Fibroblast of gingiva (primary cell): Measurements from ENCODE around the gene MCTP1.

Experiments used
- DNase-seq: peaks from one replicate; pipeline ENCODE4 v3.0.0-alpha.2; 2011; ENCODE audit warnings: low read depth

MCTP1 gene

DNA sequence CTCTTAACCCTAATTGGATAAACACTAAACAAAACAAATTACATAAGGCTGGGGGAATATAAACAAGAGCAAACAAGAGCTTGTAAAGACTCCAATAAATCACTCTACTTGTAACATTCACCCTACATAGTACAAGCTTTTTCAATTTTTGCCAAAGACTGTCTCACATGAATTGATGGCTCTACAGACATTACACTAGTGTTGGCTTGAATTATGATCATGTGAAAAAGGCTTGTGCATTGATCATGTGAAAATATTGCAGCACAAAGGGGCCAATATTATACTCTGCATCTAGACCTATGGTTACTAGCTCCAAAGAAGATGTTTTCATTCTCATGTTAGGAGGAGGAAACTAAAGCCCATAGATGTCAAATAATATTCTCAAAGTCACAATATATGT lies 212.6 kb downstream of the MCTP1 start:
- no peak for DNase-seq

DNA sequence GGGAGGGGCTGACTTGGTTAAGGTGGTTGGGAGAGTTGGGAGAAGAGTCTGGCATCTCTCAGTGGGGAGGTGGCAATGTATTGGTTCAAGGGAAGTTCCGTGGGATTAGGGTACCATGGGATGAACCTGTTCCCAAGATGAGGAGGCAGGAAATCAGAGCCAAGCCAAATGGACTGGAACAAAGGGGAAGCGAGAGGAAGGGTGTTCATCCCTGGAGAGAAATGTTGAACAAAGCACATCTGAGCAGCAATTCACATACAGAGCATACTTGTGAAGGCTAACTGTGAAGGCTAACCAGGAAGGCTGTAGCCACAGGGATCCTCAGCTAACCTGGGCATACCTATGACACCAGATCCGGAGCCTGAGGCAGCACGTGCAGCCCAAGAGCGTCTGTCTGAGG lies 214.0 kb downstream of the MCTP1 start:
- no peak for DNase-seq

DNA sequence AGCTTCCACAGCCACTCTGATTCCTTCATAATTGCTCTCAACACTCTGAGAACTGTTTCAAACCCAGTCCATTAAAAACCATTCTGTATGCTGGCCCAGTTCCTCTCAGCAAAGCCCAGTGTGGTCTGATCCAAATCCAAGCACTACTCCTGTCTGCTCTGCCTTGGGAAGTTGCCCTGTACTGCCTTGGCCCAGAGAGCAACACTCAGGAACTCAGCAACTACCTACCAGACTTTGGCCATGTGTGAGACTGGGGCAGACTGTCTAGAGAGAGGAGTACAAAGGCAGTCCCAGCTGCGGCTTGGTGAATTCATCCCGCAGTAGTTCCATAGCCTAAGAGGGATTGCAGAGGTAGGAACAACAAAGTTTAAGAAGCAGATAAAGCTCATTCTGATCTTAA lies 214.4 kb downstream of the MCTP1 start:
- no peak for DNase-seq

DNA sequence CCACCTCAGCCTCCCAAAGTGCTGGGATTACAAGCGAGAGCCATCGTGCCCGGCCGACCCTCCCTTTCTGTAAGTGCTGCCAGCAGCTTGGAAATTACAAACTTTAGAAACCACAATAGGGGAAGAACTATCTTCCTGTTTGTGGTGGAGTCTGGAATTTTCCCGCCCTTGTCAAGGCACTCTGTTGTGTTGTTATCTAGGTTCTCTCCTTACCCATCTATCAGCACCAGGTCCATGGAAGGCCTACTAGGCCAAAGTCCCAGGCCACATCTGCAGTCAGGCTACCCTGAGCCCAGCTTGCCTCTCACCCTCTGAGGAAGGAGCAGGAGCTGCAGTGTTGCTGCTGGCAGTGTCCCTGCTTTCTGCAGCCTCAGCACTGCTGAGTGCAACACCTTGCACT lies 214.9 kb downstream of the MCTP1 start:
- no peak for DNase-seq

DNA sequence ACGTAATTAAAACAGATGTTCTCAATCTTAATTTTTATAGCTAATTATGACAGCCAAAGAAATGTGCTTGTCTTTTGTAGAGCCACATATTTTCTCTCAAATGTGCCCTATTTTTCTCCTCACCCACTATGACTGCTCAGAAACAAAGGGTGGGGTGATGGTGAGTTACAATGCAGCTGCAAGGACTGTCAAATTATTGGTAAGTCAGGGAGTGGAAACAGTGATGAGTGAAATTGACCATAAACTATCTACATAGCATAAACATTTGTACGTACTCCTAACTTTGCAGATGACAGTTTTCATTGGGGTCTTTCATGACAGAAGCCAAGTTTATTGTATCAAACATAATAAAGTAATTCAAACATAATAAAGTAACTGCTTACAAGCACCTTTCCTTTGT lies 215.9 kb downstream of the MCTP1 start:
- DNase-seq, result no peak

DNA sequence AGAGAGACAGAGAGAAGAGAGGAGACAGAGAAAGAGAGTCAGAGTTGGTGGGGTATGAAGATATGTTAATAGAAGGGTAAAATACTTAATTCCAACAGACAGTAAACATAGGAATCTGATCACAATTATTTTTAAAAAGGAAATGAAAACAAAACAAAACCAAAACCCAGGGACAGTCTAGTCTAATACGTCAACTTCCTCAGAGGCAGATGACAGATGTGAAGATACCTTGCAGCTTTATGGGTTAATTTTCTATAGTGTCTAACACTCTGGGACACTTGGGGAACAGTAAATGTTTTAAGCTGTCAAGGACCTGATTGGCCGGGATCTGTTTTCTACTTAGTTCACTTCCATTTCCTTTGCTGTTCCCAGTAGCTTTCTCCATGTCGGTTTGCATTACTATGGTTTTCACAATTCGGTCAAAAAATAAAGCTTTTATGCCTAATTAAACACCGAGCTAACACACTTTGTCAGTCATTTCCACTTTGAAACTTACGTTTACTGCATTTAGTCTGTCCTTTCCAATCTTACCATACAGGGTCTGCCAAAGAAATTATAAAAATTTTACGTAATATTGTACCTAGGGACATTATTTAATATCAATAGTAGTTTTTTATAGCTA lies 216.5 kb downstream of the MCTP1 start:
- no peak for DNase-seq

DNA sequence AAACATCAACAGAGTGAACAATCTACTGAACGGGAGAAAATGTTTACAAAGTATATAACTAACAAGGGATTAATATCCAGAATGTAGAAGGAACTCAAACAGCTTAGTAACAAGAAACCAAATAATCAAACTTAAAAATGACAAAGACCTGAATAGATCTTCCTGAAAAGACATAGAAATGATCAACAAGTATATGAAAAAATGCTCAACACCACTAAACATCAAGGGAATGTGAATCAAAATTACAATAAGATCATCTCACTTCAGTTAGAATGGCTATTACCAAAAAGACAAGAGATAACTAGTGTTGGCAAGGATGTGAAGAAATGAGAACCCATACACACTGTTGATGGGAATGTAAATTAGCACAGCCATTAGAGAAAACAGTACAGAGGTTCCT lies 218.8 kb downstream of the MCTP1 start:
- no peak for DNase-seq

DNA sequence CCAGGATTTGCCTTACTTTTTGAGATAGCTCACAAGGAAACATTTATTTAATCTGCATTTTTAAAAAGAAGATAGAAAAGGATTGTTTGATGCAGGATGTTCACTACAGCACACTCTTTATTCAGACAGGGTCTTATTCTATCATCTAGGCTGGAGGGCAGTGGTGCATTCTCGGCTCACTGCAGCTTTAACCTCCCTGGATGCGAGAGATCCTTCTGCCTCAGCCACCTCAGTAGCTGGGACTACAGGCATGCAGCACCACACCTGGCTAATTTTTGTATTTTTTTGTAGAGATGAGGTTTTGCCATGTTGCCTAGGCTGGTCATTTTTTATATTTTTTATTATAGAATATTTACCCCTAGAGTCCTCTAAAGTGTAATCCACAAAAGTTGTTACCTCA lies 221.4 kb downstream of the MCTP1 start:
- DNase-seq, result no peak

DNA sequence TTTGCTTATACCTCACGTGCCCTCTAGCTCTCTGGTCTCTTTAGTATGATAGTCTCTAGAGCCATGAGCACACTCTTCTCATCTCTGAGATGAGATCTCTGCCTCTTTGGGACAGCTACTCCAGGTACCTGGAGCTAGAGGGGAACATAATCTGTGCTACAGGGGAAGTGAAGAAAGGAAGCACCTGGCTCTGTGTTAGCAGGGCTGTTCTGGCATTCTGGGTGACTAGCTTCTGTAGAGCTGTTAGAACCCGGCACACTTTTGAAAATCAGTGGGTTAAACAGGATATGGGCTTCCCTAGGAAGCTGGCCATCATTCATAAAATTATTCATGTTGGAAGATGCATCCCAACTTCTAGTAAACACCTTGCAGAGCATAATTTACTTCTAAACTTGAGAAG lies 224.8 kb downstream of the MCTP1 start:
- DNase-seq, result no peak

DNA sequence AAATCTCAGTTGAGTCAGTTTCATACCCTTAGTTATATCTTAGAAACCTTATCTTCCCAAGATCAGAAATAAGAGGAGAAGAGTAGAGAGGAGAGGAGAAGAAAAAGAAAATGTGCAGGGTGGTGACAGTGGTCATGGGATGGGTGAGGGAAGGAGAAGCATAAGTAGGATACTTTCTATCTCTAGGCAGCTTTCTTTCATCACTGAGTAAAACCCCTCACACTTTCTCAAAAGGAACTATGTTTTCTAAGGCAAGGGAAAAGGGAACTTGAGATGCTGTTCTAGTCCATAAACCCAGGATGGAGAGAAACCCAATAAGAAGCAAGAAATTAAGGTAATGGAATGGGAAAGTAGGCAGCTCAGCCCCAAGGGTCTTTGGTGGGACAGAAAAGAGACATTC lies 225.3 kb downstream of the MCTP1 start:
- DNase-seq, result no peak

DNA sequence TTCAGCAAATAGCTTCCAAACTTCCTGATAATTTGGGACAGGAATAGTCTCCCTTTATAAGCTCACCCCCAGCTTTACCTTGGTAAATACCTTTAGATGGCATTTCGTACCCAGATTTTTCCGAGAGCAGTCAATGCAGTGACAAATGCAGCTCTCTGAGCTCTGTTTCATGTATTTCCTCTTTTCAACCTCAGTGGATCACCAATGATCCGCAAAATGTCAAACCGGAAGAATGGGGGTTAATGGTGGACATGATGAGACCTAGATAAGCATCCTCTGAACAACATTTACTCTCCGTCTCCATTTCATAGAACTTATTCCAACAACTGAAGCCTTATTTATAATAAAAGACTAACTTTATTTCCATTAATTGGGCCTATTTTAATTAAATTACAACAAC lies 227.3 kb downstream of the MCTP1 start:
- DNase-seq, result no peak

DNA sequence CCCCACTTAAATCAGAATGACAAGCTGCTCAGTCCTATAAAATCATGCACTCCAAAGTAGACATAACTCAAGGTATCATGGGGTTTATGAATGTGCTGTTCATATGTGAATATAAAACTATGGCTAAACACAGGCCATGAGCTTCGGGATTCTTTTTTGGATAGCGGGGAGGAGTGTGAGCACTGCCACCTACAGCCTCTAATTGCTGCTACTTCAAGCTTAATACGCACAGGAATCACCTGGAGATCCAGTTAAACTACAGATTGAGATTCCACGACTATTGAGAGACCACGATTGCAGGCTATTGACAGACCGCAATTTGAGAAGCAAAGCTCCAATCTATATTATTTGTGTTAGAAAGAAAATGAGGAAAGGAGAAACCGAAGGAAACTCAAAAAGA lies 231.6 kb downstream of the MCTP1 start:
- DNase-seq, result no peak

DNA sequence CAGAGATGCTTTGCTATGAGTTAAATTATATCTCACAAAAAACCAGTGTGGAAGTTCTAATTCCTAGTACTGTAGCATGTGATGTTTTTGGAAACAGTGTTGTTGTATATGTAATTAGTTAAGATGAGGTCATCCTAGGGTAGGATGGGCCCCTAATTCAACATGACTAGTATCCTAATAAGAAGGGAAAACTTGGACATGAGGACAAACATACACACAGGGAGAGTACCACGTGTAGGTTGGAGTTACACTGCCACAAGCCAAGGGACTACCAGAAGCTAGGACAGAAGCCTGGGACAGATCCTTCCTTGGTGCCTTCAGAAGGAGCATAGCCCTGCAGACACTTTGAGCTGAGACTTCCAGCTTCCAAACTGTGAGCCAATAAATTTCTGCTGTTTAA lies 234.2 kb downstream of the MCTP1 start:
- no peak for DNase-seq

DNA sequence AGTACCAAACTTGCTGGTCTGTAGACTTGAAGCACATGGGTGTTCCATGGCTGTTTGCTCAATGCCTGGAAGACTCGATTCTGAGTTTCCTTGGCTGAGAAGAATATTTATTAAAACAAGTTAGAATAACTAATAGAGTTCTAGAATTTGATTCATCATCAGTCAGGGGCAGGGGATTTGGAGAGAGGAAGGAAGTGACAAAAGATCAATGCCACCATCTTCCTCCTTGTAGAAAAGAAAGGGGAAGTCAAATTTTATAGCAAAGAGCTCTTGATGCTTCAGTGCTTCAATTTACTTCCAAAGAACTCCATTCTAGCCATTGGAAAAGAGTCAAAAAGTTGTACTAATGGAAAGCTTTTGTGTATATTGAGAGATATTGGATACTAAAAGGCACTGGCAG lies 236.3 kb downstream of the MCTP1 start:
- no peak for DNase-seq

DNA sequence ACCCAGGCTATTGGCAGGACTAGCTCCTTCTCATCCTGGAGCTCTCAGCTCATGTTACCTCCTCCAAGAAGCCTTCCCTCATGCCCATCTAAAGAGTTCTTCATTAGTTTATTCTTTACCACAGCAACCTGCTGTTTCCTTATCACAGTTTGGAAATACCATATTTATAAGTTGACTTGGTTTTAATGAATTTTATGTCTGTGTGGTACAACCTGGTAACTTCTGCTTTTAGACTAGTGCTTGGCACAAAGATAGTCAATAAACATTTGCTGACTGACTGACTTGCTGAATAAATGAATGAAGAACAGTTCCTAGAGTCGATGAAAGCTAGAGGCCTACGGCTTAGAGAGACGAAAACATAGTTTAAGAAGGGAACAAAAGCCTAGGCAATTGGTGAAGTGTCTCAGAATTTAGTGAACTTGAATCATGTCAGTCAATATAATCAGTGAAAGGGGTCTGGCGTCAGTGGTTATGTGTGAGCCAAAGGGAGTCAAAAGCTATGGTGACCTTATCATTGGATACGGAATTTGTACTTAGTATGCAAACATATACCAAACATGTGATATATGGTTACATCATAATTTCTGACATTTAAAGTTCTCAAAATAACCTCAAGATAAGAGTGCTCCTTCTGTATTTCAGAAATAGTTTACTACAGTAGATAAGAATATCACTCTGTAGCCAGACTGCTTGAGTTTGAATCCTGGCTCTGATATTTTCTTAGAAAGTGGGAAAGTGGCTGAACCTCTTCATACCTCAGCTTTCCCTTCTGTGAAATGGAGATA lies 239.5 kb downstream of the MCTP1 start:
- no peak for DNase-seq

DNA sequence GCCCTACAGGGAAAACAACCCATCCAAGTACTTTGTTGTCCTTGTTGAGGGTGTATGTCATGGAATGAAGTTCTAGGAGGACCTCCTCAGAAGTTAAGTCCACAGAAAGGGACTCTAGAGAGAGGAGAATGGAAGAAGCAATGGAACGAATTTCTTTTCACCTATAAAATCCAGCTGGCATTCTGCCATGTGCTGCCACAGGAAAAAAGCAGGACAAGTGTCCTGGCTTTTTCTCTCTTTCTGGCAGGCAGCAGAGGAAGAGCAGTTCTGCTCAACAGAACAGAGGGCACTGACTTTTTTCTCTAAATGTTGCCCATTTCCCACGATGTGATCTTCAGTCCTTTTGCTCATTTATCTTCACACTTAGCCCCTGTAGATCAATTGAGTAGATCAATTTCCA lies 240.8 kb downstream of the MCTP1 start:
- no peak for DNase-seq

DNA sequence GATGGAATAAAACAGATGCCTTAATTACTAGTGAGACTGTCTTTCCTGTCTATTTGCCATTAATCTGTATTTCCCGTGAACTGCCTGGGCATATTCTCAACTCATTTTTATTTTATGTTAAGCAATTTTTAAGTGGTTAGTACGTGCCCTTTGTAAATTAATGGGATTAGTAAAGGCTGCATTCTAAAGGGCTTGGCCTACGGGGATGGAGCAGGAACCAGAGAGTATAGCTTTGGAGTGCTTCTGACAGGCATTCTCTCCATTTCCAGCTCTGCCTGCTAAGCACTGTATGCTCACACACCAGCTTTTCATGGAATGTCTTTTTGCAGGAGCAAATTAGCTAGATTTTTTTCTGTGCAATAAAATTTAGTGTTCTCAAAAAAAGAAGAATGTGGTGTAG lies 241.2 kb downstream of the MCTP1 start:
- DNase-seq, result no peak

DNA sequence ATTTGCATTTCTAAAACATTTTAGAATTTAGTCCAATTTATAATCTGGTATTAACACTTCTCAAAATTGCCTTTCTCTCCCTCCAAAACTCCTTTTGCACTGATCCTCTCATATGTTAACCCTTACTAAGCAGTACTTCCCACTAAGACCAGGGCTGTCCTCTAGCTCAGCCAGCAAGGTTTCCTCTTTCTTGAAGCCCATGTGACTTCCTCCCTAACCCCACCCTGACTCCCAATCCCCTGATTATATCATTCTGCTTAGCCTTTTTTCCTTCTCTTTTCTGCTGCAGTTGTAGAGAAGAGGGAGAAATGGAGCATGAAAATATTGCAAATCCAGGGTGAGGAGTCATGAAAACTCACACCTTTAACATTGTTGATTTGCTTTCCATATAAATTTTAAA lies 241.7 kb downstream of the MCTP1 start:
- DNase-seq, result no peak

DNA sequence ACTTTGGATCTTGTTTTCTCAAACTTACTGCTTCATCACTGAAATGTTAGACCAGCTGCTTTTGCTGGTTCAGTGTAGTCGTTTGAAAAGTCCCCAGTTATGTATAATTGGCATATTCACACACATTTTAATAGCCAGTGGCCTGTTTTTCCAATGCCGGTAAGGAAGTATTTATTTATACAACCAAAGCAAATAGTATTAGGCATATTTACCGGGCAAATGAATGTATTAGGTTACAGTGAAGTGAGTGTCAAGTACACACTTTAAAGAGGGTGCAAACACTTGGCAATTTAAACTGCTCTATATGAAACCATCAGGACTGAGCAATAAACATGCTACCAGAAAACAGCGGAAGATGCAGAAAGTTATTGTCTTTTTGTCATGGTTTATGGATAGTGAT lies 242.9 kb downstream of the MCTP1 start:
- DNase-seq, result no peak

DNA sequence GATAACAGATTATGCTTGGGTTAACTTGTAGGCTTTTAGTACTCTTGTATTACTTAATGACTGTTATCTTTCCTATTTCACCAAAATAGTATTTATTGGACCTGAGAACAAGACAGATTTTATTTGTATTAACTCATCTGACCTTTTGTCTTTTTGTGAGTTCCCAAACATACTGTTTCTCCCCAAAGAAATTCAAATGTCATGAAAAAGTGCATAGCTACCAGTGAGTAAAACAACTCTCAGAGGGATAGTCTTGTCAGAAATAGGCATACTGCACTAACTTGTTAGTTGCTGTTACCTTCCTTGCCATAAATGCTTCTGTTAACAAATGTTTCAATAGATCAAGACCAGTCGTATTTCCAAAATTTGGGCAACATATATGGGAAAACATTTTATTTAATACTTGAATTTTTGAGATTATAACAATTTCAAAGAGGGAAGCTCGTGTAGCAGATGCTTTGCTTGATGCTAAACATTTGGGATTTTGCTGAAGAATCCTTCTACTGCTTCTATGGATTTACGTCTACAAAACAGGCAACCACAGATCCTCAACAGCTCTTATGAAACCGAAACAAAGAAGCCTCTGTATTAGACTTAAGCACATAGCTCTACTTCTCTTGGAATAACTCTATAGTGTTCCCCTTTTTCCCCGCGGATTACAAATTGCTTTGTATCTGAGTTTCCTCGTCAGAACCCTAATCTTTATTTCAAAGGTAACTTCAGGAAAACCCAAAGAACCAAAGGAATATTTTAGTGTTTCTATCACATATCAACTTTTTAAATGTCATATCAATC lies 248.8 kb downstream of the MCTP1 start:
- no peak for DNase-seq

DNA sequence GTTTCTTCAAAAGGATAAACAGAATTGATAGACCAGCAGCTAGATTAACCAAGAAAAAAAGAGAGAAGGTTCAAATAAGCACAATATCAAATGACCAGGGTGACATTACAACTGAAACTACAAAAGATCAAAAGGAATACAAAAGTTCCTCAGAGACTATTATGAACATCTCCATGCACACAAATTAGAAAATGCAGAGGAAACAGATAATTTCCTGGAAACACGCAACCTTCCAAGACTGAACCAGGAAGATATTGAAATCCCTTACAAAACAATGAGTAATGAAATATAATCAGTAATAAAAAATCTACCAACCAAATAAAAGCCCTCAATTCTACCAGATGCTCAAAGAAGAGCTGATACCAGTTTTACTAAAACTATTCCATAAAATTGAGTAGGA lies 252.1 kb downstream of the MCTP1 start:
- no peak for DNase-seq

DNA sequence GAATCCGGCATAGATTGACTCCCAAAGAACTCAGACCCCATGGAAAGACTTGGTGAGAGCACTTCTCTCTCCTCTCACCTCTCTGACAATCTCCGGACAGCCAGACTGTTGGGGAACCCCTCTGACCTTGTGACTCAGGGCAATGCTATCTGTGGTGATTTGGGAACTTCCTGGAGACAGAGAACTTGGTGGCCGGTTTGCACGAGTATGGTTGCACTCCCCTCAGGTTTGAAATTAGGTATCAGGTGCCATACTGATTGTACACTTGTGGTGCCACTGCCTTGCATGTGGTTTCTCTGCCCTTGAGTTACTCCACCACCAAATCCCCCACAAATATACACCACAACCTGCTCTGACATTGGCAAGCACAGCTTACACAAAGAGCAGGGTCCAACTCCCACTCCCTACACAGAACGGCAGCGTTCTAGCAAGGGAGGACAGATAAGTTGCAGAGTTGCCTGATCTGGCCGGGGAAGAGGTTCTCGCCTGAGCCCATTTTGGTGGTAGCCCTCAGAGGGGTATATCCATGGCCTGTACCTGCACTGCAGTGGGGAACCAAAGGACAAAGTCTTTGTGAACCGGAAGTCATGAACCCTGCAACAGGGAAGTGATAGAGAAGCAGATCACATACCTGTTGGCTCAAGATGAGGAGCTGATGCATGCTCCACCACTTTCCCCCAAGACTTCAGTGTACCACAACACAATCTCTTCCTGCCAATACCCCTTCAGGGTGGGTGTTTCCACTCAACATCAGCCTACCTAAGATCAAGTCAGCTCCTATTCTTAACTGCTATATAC lies 255.1 kb downstream of the MCTP1 start:
- DNase-seq, result no peak

DNA sequence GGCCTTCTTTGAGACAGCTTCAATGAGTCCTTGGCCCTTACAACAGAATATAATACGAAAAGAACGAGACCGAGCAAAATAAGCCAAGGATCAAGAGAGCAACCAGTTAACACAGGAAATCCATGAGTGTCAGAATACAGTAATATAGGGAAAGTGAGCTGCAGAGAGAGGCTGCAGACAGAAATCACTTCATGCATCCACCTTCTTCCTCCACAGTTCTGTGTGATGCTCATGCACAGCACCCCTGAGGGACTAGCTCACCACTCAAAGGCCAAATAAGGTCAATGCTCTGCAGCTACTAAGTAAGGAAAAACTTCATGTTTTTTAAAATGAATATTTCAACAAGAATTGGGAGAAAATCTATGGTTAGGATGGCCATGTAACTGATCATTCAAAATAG lies 257.1 kb downstream of the MCTP1 start:
- no peak for DNase-seq
